ENCODE data around the gene UGGT1.

The UGGT1 gene

DNA sequence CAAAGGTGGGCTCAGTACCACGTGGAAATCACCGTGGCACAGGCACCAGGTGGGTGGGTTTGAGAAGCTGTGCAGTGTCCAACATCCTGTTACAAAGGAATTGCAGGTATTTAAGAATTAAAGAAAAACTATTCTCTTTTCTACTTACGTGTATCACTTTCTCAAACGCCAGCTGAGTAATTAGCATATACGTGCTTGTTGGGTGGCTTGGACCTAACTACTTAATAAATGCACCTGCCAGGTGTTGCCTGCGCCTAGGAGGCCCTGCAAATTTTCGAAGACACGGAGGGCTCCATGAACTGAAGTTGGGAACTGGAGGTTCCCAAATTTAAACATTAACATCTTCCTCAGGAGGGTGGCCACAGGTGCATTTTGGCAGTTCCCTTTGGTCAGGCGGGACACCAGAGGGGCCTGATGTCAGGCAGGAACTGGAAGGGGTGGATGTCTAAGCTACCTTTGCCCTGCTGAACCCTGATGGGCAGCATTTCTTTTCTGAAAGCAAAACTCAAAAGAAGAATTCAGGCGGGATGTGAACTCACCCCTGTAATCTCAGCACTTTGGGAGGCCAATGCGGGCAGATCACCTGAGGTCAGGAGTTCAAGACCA lies 142.9 kb downstream of the UGGT1 start:
- no peak for TF ChIP-seq POLR2AphosphoS5 (IDR thresholded peaks at IDR 0.05; ENCODE audit: low read depth, low read length)
- no peak for TF ChIP-seq TAF1 (IDR thresholded peaks at IDR 0.05; ENCODE audit: borderline replicate concordance, low read depth, low read length)
- TF ChIP-seq POLR2A (IDR thresholded peaks at IDR 0.05; ENCODE audit: low read depth, low read length), result no peak
- FAIRE-seq (no peak), DNase-seq (ENCODE audit: insufficient read length) (no peak)

DNA sequence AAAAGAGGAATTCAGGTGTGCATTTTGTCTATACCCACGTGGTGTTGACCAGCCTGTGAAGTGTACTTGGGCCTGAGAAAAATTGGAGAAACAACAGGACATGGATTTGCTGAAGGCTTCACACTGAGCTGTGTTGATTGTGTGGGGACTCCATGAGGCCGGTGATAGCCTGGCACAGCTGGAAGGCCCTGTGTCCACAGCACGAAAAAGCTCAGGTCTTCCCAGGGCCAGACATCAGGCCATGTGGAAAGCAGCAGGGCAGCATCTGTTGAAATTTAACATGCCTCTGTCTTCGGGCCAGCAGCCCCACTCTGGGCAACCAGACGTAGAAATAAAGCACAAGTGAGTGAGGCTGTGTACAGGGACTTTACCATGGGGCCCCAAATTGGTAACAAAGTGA lies 143.6 kb downstream of the UGGT1 start:
- FAIRE-seq (no peak), DNase-seq (ENCODE audit: insufficient read length) (no peak)
- TF ChIP-seq POLR2A (IDR thresholded peaks at IDR 0.05; ENCODE audit: low read depth, low read length) (no peak), TAF1 (IDR thresholded peaks at IDR 0.05; ENCODE audit: borderline replicate concordance, low read depth, low read length) (no peak), POLR2AphosphoS5 (IDR thresholded peaks at IDR 0.05; ENCODE audit: low read depth, low read length) (no peak)

DNA sequence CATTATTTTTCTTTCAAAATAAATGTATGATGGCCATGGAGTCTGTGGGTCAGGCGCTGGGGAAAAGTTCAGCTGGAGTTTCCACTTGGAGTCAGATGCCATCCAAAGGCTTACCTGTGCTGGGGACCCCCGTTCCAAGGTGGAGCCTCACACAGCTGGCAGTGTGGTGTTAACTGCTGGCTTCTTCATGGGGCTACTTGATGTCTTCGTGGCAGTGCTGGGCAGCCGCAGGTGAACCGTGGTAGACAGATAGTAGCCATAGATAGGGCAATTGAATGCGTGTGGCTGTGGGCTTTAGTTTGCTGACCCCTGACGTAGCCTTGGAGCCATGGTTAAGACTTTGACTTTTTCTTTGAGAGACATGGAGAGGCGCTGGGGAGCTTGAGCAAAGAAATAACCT lies 144.6 kb downstream of the UGGT1 start:
- no peak for DNase-seq (ENCODE audit: insufficient read length)
- FAIRE-seq, result no peak
- no peak for TF ChIP-seq TAF1 (IDR thresholded peaks at IDR 0.05; ENCODE audit: borderline replicate concordance, low read depth, low read length)
- no peak for TF ChIP-seq POLR2A (IDR thresholded peaks at IDR 0.05; ENCODE audit: low read depth, low read length)
- TF ChIP-seq POLR2AphosphoS5 (IDR thresholded peaks at IDR 0.05; ENCODE audit: low read depth, low read length), result no peak

DNA sequence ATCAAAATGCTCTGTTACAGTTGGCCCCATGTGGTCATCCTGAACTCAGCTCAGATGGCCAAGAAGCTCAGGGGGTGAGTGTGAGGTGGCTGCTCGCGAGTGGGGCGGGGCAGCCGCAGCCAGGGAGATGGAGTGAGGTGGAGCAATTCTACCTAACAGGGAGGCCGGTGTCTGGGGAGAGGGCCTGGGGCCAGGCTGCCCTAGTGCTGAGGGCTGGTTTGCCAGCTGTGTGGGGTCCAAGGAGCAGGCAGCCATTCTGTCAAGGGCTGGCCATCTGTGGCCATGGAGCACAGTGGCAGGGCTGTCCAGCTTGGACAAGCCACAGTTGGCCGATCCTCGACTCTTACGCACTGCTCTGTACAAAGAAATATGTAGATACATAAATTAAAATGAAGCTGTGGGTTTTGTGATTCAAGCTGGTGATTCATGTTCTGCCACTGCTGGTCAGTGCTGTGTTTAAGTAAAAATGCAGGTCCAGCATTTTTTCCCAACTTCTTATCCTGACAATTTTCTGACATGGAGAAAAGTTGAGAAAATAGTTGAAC lies 145.6 kb downstream of the UGGT1 start:
- no peak for FAIRE-seq
- no peak for DNase-seq (ENCODE audit: insufficient read length)
- no peak for TF ChIP-seq POLR2AphosphoS5 (IDR thresholded peaks at IDR 0.05; ENCODE audit: low read depth, low read length)
- no peak for TF ChIP-seq POLR2A (IDR thresholded peaks at IDR 0.05; ENCODE audit: low read depth, low read length)
- no peak for TF ChIP-seq TAF1 (IDR thresholded peaks at IDR 0.05; ENCODE audit: borderline replicate concordance, low read depth, low read length)

DNA sequence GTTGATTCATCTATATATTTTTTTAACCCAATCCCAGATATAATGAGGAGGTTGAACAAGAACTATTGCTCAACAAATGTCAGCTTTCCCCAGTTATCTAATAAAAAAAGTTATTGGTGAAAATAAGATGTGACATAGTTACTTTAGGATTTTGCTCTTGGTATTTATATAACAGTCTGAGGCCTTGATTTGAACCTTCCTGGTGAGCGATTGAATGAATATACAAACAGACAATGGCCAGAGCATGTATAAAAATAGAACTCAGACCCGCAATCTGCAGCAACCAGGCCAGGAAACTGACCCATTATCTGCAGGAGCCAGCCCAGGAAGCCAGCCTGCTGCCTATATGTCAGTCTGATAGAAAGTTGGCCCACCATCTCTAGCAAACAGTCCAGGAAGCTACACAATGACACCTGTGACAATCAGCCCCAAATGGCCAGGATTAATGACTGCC lies 146.1 kb downstream of the UGGT1 start:
- no peak for FAIRE-seq
- TF ChIP-seq POLR2AphosphoS5 (IDR thresholded peaks at IDR 0.05; ENCODE audit: low read depth, low read length), result no peak
- no peak for TF ChIP-seq TAF1 (IDR thresholded peaks at IDR 0.05; ENCODE audit: borderline replicate concordance, low read depth, low read length)
- no peak for TF ChIP-seq POLR2A (IDR thresholded peaks at IDR 0.05; ENCODE audit: low read depth, low read length)
- no peak for DNase-seq (ENCODE audit: insufficient read length)

DNA sequence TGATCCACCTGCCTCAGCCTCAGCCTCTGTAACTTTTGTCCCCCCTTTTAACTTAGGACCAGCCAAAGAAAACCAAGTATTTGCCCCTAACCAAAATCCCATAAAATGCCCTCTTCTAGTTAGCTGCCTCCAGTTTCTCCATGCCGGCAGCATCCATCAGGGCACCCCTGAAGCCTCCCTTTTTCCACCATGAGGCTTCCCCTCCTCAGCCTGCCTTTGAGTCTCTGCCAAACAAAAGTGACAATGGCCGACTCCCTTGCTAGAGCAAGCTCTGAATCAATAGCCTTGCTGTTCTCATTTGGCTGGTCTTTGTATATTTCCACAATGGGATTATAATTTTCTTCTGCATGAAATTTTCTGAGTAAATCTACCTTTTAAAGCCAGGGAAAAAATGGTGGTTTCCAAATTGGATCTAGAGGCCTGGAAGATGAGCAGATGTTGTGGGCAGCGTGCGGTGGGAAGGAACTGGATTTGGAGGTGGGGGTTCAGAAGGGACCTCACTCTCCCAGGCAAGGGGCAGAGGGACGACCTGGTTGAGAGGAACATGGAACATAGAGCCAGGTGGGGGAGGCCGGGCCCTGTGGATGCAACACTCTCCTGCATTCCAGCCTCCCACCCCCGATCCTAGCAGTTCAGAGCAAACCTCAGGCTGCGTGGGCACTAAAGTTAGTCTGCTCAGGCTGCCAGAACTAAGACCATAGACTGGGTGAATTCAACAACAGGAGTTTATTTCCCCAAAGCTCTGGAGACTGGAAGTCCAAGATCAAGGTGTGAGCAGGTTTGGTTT lies 147.1 kb downstream of the UGGT1 start:
- no peak for DNase-seq (ENCODE audit: insufficient read length)
- TF ChIP-seq TAF1 (IDR thresholded peaks at IDR 0.05; ENCODE audit: borderline replicate concordance, low read depth, low read length), result no peak
- no peak for FAIRE-seq

DNA sequence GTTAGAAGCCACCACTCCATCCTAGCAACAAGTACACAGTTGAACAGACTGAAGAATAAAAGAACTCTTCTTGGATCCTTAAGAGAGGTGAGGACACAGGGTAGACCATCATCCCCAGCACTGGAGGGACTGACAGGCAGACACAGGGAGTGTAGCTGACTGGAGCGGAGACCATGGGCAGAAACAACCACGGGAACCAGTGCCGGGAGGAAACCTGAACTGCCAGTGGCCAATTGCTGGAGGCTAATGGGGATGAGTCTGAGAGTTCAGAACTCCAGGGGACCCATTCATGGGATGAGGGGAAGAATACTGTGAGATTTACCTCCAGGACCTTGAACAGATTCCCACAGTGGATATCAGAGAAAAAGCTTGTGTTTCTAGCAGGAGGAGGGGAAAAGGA lies 150.9 kb downstream of the UGGT1 start:
- no peak for DNase-seq (ENCODE audit: insufficient read length)
- no peak for FAIRE-seq
- TF ChIP-seq POLR2AphosphoS5 (IDR thresholded peaks at IDR 0.05; ENCODE audit: low read depth, low read length) (no peak), POLR2A (IDR thresholded peaks at IDR 0.05; ENCODE audit: low read depth, low read length) (no peak), TAF1 (IDR thresholded peaks at IDR 0.05; ENCODE audit: borderline replicate concordance, low read depth, low read length) (no peak)

Measured in GM12892 (cell line).